GM12873 (cell line): Measurements from ENCODE around the gene MCEE.

Experiments used
- CTCF ChIP-seq: IDR thresholded peaks from 2 replicates; pipeline ENCODE4 v1.5.1; 2012; ENCODE audit warnings: low read depth, mild to moderate bottlenecking, moderate library complexity, low read length, control low read depth; ENCODE audit not compliant: insufficient read depth; ENCODE audit errors: missing control alignments

The MCEE gene

GRCh38 chr2:71130152-71130904 lies at the start of gene MCEE, which contains the start of gene MPHOSPH10:
Gene MCEE (minus strand): TSS chr2:71130229. CDS start chr2:71130219, 10 bp downstream.
Gene MPHOSPH10 (plus strand): TSS chr2:71130634. CDS start chr2:71130666, 32 bp downstream.
- no peak for TF ChIP-seq CTCF

GRCh38 chr2:71174207-71174606 lies 44.2 kb upstream of the MCEE start:
- TF ChIP-seq CTCF: no peak

- no peak for TF ChIP-seq CTCF
Observed at GRCh38 chr2:71173096-71173495, 43.1 kb upstream of the MCEE start.

GRCh38 chr2:71166812-71167211 lies 36.8 kb upstream of the MCEE start:
- TF ChIP-seq CTCF: no peak

GRCh38 chr2:71157124-71157793 lies 27.2 kb upstream of the MCEE start:
- peak; percentile 86 for TF ChIP-seq CTCF

GRCh38 chr2:71156573-71156972 lies 26.5 kb upstream of the MCEE start:
- no peak for TF ChIP-seq CTCF

GRCh38 chr2:71155846-71156245 lies 25.8 kb upstream of the MCEE start:
- TF ChIP-seq CTCF: no peak
